Measurements from ENCODE around the gene C10orf67. TPM values are rescaled to one million over a fixed set of nuclear protein-coding genes. Genes with fewer than 3 reads are reported as not detected.

C10orf67 gene
- total RNA-seq, 1 experiment from 2014 or later: not detected

GRCh38 chr10:23340354-23340753, 4.2 kb downstream of the C10orf67 start:
- CTCF ChIA-PET: no interaction called here
- no peak for TF ChIP-seq TCF7L2 (IDR thresholded peaks at IDR 0.05; ENCODE audit: low read depth, low read length)
- no peak for TF ChIP-seq REST (IDR thresholded peaks at IDR 0.05; ENCODE audit: insufficient read depth in 1 of 2, low read depth in 2 of 2, low read length in 1 of 2)
- ATAC-seq (no peak), DNase-seq (ENCODE audit: low read depth, low spot score) (no peak)
- Histone ChIP-seq H3K4me1 (ENCODE audit: control insufficient read depth, insufficient read depth, low read length) (no peaks in the 10 kb centered on the region; the same call in 1 of the 2 replicates), H3K4me3 (ENCODE audit: low read depth in 2 of 2, low read length in 2 of 2) (no peak overlapping the region), H3K36me3 (ENCODE audit: control insufficient read depth, insufficient read depth, low read length) (no peaks in the 10 kb centered on the region), H3K27ac (ENCODE audit: low read length) (no peak overlapping the region), H3K9me3 (ENCODE audit: control insufficient read depth, insufficient read depth, low read depth, low read length) (no peaks in the 10 kb centered on the region), H3K27me3 (ENCODE audit: control insufficient read depth, insufficient read depth, low read length) (no peaks in the 10 kb centered on the region)
- in situ Hi-C loops (cut with HindIII; ENCODE audit: low pct_unique_long_range_greater_than_20kb, low sequenced_read_pairs): no loop called here
- no TSS peak for BruUV-seq (replicated peaks)
- POLR2A ChIA-PET: no interaction called here
- intact Hi-C loops (cut with micrococcal nuclease; ENCODE audit: unreplicated experiment): no loop called here

DNA sequence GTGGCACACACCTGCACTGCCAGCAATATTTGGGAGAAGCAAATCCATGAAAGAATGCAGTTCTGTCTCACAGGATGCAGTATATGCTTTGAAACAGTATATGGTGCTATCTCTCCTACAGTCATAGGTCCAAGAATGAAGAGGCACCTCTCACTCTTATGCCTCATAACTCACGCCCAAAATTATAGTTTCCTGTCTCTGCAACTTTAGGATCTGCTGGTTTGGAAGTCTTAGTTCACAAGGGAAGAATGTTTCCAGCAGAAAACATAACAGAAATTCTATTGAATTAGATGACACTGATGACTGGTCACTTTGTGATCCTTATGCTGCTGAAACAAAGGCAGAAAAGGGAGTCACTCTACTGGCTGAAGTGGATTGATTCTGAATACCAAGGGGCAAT, 5.7 kb downstream of the C10orf67 start:
- H3K4me1 ChIP-seq (ENCODE audit: control insufficient read depth, insufficient read depth, low read length): no peaks in the 10 kb centered on the region
- DNase-seq (ENCODE audit: low read depth, low spot score) (no peak), ATAC-seq (no peak)
- BruUV-seq (replicated peaks): no TSS peak
- H3K9me3 ChIP-seq (ENCODE audit: control insufficient read depth, insufficient read depth, low read depth, low read length): no peaks in the 10 kb centered on the region
- in situ Hi-C loops (cut with HindIII; ENCODE audit: low pct_unique_long_range_greater_than_20kb, low sequenced_read_pairs): no loop called here
- CTCF ChIA-PET: no interaction called here
- TF ChIP-seq REST (IDR thresholded peaks at IDR 0.05; ENCODE audit: insufficient read depth in 1 of 2, low read depth in 2 of 2, low read length in 1 of 2): no peak
- TF ChIP-seq CTCF (IDR thresholded peaks at IDR 0.05): no peak
- TF ChIP-seq POLR2AphosphoS5 (IDR thresholded peaks at IDR 0.05; ENCODE audit: low read depth, low read length): no peak
- no peak for TF ChIP-seq TCF7L2 (IDR thresholded peaks at IDR 0.05; ENCODE audit: low read depth, low read length)
- TF ChIP-seq SIN3A (IDR thresholded peaks at IDR 0.05; ENCODE audit: borderline replicate concordance, insufficient read depth, low read depth, low read length): no peak
- POLR2A ChIA-PET: no interaction called here
- H3K4me3 ChIP-seq (ENCODE audit: low read depth in 2 of 2, low read length in 2 of 2): no peak overlapping the region
- H3K27me3 ChIP-seq (ENCODE audit: control insufficient read depth, insufficient read depth, low read length): no peaks in the 10 kb centered on the region; the same call in 1 of the 2 replicates
- intact Hi-C loops (cut with micrococcal nuclease; ENCODE audit: unreplicated experiment): no loop called here
- H3K36me3 ChIP-seq (ENCODE audit: control insufficient read depth, insufficient read depth, low read length): no peaks in the 10 kb centered on the region
- no peak overlapping the region for H3K27ac ChIP-seq (ENCODE audit: low read length)

Data from Panc1 (cell line).